OCI-LY7 (cell line): Measurements from ENCODE around the gene DDX10.

Experiments
- EZH2phosphoT487 ChIP-seq: fragments of 200-600 bp; sonication (generic); IDR thresholded peaks from 2 replicates; pipeline ENCODE4 v1.6.1; 2018; ENCODE audit warnings: low read depth, borderline replicate concordance, mild to moderate bottlenecking, mixed run types, antibody characterized with exemption, low read length, moderate library complexity, mixed read lengths
- TF ChIP-seq, protein P1 (sequence below): fragments of 200-600 bp; sonication (generic); conservative IDR thresholded peaks from 2 replicates; pipeline ENCODE4 v1.5.1; 2014; ENCODE audit warnings: mild to moderate bottlenecking, antibody characterized with exemption, low read length, moderate library complexity, mixed read lengths

DNA sequence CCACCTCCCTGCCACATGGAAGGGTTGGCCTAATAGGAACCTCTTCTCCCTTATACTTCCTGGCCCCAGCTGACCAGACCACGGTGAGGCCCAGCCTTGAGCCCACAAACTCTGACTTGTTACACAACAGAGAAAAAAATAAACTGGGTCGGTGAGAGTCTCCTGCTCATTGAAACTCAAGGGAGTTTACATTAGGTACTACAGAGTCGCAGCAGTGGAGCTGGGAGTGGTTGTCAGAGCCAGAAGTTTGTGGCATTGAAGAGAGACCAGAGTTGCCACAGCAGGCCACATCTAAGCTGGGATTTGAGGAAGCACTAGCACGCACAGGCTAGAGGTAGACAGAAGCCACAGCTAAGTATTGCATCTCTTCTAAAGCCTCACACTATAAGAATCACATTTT is 296.2 kb downstream of the DDX10 start:
- TF ChIP-seq, protein P1, sequence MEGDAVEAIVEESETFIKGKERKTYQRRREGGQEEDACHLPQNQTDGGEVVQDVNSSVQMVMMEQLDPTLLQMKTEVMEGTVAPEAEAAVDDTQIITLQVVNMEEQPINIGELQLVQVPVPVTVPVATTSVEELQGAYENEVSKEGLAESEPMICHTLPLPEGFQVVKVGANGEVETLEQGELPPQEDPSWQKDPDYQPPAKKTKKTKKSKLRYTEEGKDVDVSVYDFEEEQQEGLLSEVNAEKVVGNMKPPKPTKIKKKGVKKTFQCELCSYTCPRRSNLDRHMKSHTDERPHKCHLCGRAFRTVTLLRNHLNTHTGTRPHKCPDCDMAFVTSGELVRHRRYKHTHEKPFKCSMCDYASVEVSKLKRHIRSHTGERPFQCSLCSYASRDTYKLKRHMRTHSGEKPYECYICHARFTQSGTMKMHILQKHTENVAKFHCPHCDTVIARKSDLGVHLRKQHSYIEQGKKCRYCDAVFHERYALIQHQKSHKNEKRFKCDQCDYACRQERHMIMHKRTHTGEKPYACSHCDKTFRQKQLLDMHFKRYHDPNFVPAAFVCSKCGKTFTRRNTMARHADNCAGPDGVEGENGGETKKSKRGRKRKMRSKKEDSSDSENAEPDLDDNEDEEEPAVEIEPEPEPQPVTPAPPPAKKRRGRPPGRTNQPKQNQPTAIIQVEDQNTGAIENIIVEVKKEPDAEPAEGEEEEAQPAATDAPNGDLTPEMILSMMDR = no peak
- no peak for TF ChIP-seq EZH2phosphoT487
